ENCODE results near the gene ACKR2. TPM values are rescaled to one million over a fixed set of nuclear protein-coding genes. Genes with fewer than 3 reads are reported as not detected.

The ACKR2 gene
- total RNA-seq, 1 experiment from 2014 or later, result not detected

GRCh38 chr3:42838571-42838970, 29.3 kb downstream of the ACKR2 start:
- Histone ChIP-seq H2BK12ac (ENCODE audit: insufficient read length, low read depth, low read length) (no peak overlapping the region), H3K56ac (ENCODE audit: insufficient read length, low read depth, low read length) (no peak overlapping the region), H3T11ph (ENCODE audit: low read length) (no peak overlapping the region), H3K4me1 (ENCODE audit: insufficient read depth, low read length) (no peaks in the 10 kb centered on the region), H2AK5ac (ENCODE audit: insufficient read length, low read length) (no peak overlapping the region), H2BK5ac (ENCODE audit: insufficient read length, low read length) (no peak overlapping the region), H3K4ac (ENCODE audit: low read depth, low read length) (no peak overlapping the region), H3K9me3 (ENCODE audit: control insufficient read depth, low read depth, low read length) (no peaks in the 10 kb centered on the region), H2AFZ (ENCODE audit: low read length) (no peak overlapping the region), H3K23me2 (ENCODE audit: insufficient read length, low read depth, low read length, poor library complexity, severe bottlenecking) (no peaks in the 10 kb centered on the region), H2BK15ac (ENCODE audit: low read depth, low read length) (no peak overlapping the region), H3K79me1 (ENCODE audit: insufficient read depth, low read depth, low read length, poor library complexity, severe bottlenecking) (no peaks in the 10 kb centered on the region), H3K18ac (ENCODE audit: insufficient read length, low read depth, low read length) (no peak overlapping the region), H3K4me2 (ENCODE audit: insufficient read depth, insufficient read length, low read length) (no peak overlapping the region), H3K27me3 (ENCODE audit: insufficient read depth, low read length) (no peaks in the 10 kb centered on the region), H3K79me2 (ENCODE audit: insufficient read depth, low read length) (no peaks in the 10 kb centered on the region), H3K9ac (ENCODE audit: extremely low read depth, insufficient read length, low read length) (no peak overlapping the region), H4K91ac (ENCODE audit: insufficient read length, low read depth, low read length) (no peak overlapping the region), H3K27ac (ENCODE audit: insufficient read length, low read depth, low read length) (no peak overlapping the region), H4K5ac (ENCODE audit: insufficient read length, low read depth, low read length) (no peak overlapping the region), H4K20me1 (ENCODE audit: control insufficient read depth, insufficient read depth, insufficient read length) (no peaks in the 10 kb centered on the region), H3K23ac (ENCODE audit: insufficient read length, low read depth, low read length) (no peak overlapping the region), H4K8ac (replicated peaks; ENCODE audit: insufficient read length, low read depth, low read length) (no peak overlapping the region), H2BK20ac (ENCODE audit: low read depth, low read length, poor library complexity, severe bottlenecking) (no peak overlapping the region), H2BK120ac (ENCODE audit: low read depth, low read length, poor library complexity, severe bottlenecking) (no peak overlapping the region), H3K14ac (ENCODE audit: insufficient read depth, low read length) (no peak overlapping the region)
- peaks cover 8% of the 10 kb centered on the region for H3K27me3 Mint-ChIP-seq (ENCODE audit: low read depth)
- H3K36me3 Mint-ChIP-seq (ENCODE audit: insufficient read depth in 1 of 3, low read depth in 3 of 3), result no peaks in the 10 kb centered on the region
- no CpG with 5 or more reads among the region's 4 CpGs for WGBS (ENCODE audit: extremely low coverage, insufficient read length, low lambda C conversion rate)
- H3K4me3 Mint-ChIP-seq, result no peak overlapping the region
- no peak for TF ChIP-seq CTCF (conservative IDR thresholded peaks at IDR 0.05)
- H3K4me1 Mint-ChIP-seq, result peaks cover 1 to 3% of the 10 kb centered on the region in 2 experiments; a peak in 3 of 4 replicates
- H3K9me3 Mint-ChIP-seq, result no peaks in the 10 kb centered on the region
- H3K27ac Mint-ChIP-seq, result no peak overlapping the region
- DNase-seq, result no peak
